Suprapubic skin (tissue), 4 donors: ENCODE measurements around the gene SEMA7A. TPM values are rescaled to one million over a fixed set of nuclear protein-coding genes. Genes with fewer than 3 reads are reported as not detected.
"Not testable (repeated sequence)": the region's sequence is repeated elsewhere in the genome, so short reads cannot be mapped to it uniquely, and the experiment has no call there.

Experiments
- DNase-seq, 2 donors: peaks; one replicate each; pipeline ENCODE4 v3.0.0-alpha.2; 2019; ENCODE audit warnings: low spot score in 2 of 2
- H3K27ac ChIP-seq: fragments of 200-600 bp; sonication (generic); one replicate; pipeline ENCODE4 v1.5.1; 2019
- H3K27me3 ChIP-seq: fragments of 200-600 bp; sonication (generic); one replicate; pipeline ENCODE4 v1.5.1; 2019
- H3K36me3 ChIP-seq: fragments of 200-600 bp; sonication (generic); one replicate; pipeline ENCODE4 v1.5.1; 2019
- H3K4me1 ChIP-seq: fragments of 200-600 bp; sonication (generic); one replicate; pipeline ENCODE4 v1.5.1; 2019
- H3K4me3 ChIP-seq: fragments of 200-600 bp; sonication (generic); one replicate; pipeline ENCODE4 v1.5.1; 2019; ENCODE audit warnings: mild to moderate bottlenecking
- H3K9me3 ChIP-seq: fragments of 200-600 bp; sonication (generic); one replicate; pipeline ENCODE4 v1.5.1; 2019
- CTCF ChIP-seq, 2 donors: fragments of 200-600 bp in 1 of 2; fragments of 450-650 bp in 1 of 2; sonication (generic) in 1 of 2; IDR thresholded peaks; one replicate each; pipeline ENCODE4 v1.5.1; 2016 to 2019; ENCODE audit warnings: antibody characterized with exemption in 2 of 2, mild to moderate bottlenecking in 1 of 2, moderate library complexity in 1 of 2
- EP300 ChIP-seq: sonication (generic); formaldehyde crosslinking; IDR thresholded peaks from one replicate; pipeline ENCODE4 v1.6.1; 2017; ENCODE audit warnings: antibody characterized with exemption
- POLR2A ChIP-seq, 2 donors: fragments of 450-650 bp; IDR thresholded peaks; one replicate each; pipeline ENCODE4 v1.6.1; 2017; ENCODE audit warnings: antibody characterized with exemption in 2 of 2, mild to moderate bottlenecking in 2 of 2, moderate library complexity in 2 of 2
- POLR2AphosphoS5 ChIP-seq, 3 donors: sonication (generic); formaldehyde crosslinking; IDR thresholded peaks; one replicate each; pipeline ENCODE4 v1.6.1; 2017; ENCODE audit warnings: antibody characterized with exemption in 3 of 3
- WGBS: methylation state at CpG from one replicate; pipeline ENCODE4 v1.1.5; 2018; 5-methylcytosine and 5-hydroxymethylcytosine counted together
- total RNA-seq, 4 donors: library from RNA; depleted of rRNA; stranded (reverse); fragments of >200 nt; gene quantifications; one replicate each; pipeline ENCODE4 v1.1.0, GENCODE V29; 2016

Gene SEMA7A
- total RNA-seq, 4 donors from 2014 or later, result 10.1 to 31.4 (median 18.0) TPM

GRCh38 chr15:74390647-74391288, 43.0 kb downstream of the SEMA7A start:
- no peak for TF ChIP-seq POLR2A (IDR thresholded peaks at IDR 0.05)
- TF ChIP-seq EP300, result no peak
- TF ChIP-seq POLR2AphosphoS5 (IDR thresholded peaks at IDR 0.05), result no peak
- no peak for TF ChIP-seq CTCF (IDR thresholded peaks at IDR 0.05)
- H3K27ac ChIP-seq, result no peak overlapping the region
- H3K9me3 ChIP-seq, result no peaks in the 10 kb centered on the region
- DNase-seq, result no peak
- H3K27me3 ChIP-seq, result no peaks in the 10 kb centered on the region
- H3K4me1 ChIP-seq, result peaks cover 15% of the 10 kb centered on the region
- 80% methylated on average over 12 of the region's 12 CpGs for WGBS
- H3K36me3 ChIP-seq, result no peaks in the 10 kb centered on the region
- H3K4me3 ChIP-seq, result no peak overlapping the region

GRCh38 chr15:74390049-74390646, 43.6 kb downstream of the SEMA7A start:
- 95% methylated on average over 11 of the region's 11 CpGs for WGBS
- DNase-seq, result not testable (repeated sequence)

GRCh38 chr15:74389241-74390048, 44.3 kb downstream of the SEMA7A start:
- WGBS, result 65% methylated on average over 11 of the region's 20 CpGs

More at GRCh38 chr15:74390049-74390646, 43.6 kb downstream of the SEMA7A start:
- not testable (repeated sequence) for H3K27me3 ChIP-seq, H3K36me3 ChIP-seq, H3K4me3 ChIP-seq, H3K27ac ChIP-seq, H3K9me3 ChIP-seq
- peaks cover 22% of the 10 kb centered on the region for H3K4me1 ChIP-seq

GRCh38 chr15:74388363-74388951, 45.3 kb downstream of the SEMA7A start:
- no peaks in the 10 kb centered on the region for H3K36me3 ChIP-seq
- TF ChIP-seq POLR2AphosphoS5 (IDR thresholded peaks at IDR 0.05) (no peak), POLR2A (IDR thresholded peaks at IDR 0.05) (no peak), EP300 (no peak), CTCF (IDR thresholded peaks at IDR 0.05) (no peak)
- H3K27ac ChIP-seq, result no peak overlapping the region
- no peaks in the 10 kb centered on the region for H3K9me3 ChIP-seq
- H3K4me3 ChIP-seq, result no peak overlapping the region
- no peak for DNase-seq
- peaks cover 28% of the 10 kb centered on the region for H3K4me1 ChIP-seq
- WGBS, result 84% methylated on average over 4 of the region's 10 CpGs
- H3K27me3 ChIP-seq, result no peaks in the 10 kb centered on the region

More at GRCh38 chr15:74389241-74390048, 44.3 kb downstream of the SEMA7A start:
- H3K9me3 ChIP-seq, result no peaks in the 10 kb centered on the region
- H3K27ac ChIP-seq, result no peak overlapping the region
- no peak for DNase-seq
- H3K36me3 ChIP-seq, result no peaks in the 10 kb centered on the region
- TF ChIP-seq POLR2AphosphoS5 (IDR thresholded peaks at IDR 0.05), result no peak
- TF ChIP-seq EP300, result no peak
- TF ChIP-seq CTCF (IDR thresholded peaks at IDR 0.05), result no peak
- TF ChIP-seq POLR2A (IDR thresholded peaks at IDR 0.05), result no peak
- peaks cover 27% of the 10 kb centered on the region for H3K4me1 ChIP-seq
- H3K27me3 ChIP-seq, result no peaks in the 10 kb centered on the region
- H3K4me3 ChIP-seq, result no peak overlapping the region

GRCh38 chr15:74387621-74388362, 46.0 kb downstream of the SEMA7A start:
- Histone ChIP-seq H3K9me3 (no peaks in the 10 kb centered on the region), H3K27me3 (no peaks in the 10 kb centered on the region), H3K4me1 (peaks cover 28% of the 10 kb centered on the region), H3K27ac (no peak overlapping the region), H3K36me3 (no peaks in the 10 kb centered on the region), H3K4me3 (no peak overlapping the region)
- WGBS, result 74% methylated on average over 9 of the region's 10 CpGs
- DNase-seq, result no peak
- no peak for TF ChIP-seq EP300
- TF ChIP-seq POLR2AphosphoS5 (IDR thresholded peaks at IDR 0.05), result no peak
- no peak for TF ChIP-seq CTCF (IDR thresholded peaks at IDR 0.05)
- no peak for TF ChIP-seq POLR2A (IDR thresholded peaks at IDR 0.05)
